Measurements from ENCODE around the gene STT3B. TPM values are rescaled to one million over a fixed set of nuclear protein-coding genes. Genes with fewer than 3 reads are reported as not detected.

The STT3B gene
- total and polyA plus RNA-seq, 2 donors (not counting 1 experiment from before 2014, with no cell fraction given) = 145 to 259 TPM

- Histone ChIP-seq H3K4me2 (ENCODE audit: extremely low read depth, insufficient read depth, low read length) (no peak overlapping the region), H3K9ac (ENCODE audit: insufficient read depth, low read length) (no peak overlapping the region), H2AFZ (ENCODE audit: low read length) (no peak overlapping the region), H3K79me2 (ENCODE audit: control insufficient read depth, insufficient read depth, low read length) (no peaks in the 10 kb centered on the region), H3K36me3 (ENCODE audit: control insufficient read depth, insufficient read depth, low read length) (no peaks in the 10 kb centered on the region), H4K20me1 (ENCODE audit: control insufficient read depth, extremely low read depth, insufficient read depth, low read length) (no peaks in the 10 kb centered on the region), H3K4me1 (ENCODE audit: control insufficient read depth, extremely low read depth, insufficient read depth, low read length) (no peaks in the 10 kb centered on the region), H3K9me3 (ENCODE audit: control insufficient read depth, insufficient read depth, low read depth, low read length) (no peaks in the 10 kb centered on the region), H3K4me3 (replicated peaks in 1 of 4; ENCODE audit: control extremely low read depth in 1 of 4, insufficient read depth in 1 of 4, low read depth in 3 of 4, low read length in 4 of 4) (no peak overlapping the region), H3K27me3 (ENCODE audit: control insufficient read depth, insufficient read depth, low read length) (peaks cover 4% of the 10 kb centered on the region), H3K27ac (ENCODE audit: insufficient read depth, low read length) (no peak overlapping the region)
- no peak for TF ChIP-seq CTCF (conservative IDR thresholded peaks at IDR 0.05 in 1 of 2, IDR thresholded peaks at IDR 0.05 in 1 of 2; ENCODE audit: low read depth in 1 of 2, low read length in 2 of 2)
- no peak for TF ChIP-seq EZH2 (IDR thresholded peaks at IDR 0.05; ENCODE audit: low read length, missing control alignments)
- no peak for DNase-seq (ENCODE audit: low read depth in 2 of 2)
Measured at GRCh38 chr3:31508452-31509146, 24.1 kb upstream of the STT3B start.

GRCh38 chr3:31509147-31509728 lies 23.5 kb upstream of the STT3B start:
- no peak for DNase-seq (ENCODE audit: low read depth in 2 of 2)
- H3K36me3 ChIP-seq (ENCODE audit: control insufficient read depth, insufficient read depth, low read length) = no peaks in the 10 kb centered on the region
- H2AFZ ChIP-seq (ENCODE audit: low read length) = no peak overlapping the region
- no peak overlapping the region for H3K4me2 ChIP-seq (ENCODE audit: extremely low read depth, insufficient read depth, low read length)
- H4K20me1 ChIP-seq (ENCODE audit: control insufficient read depth, extremely low read depth, insufficient read depth, low read length) = no peaks in the 10 kb centered on the region
- TF ChIP-seq CTCF (conservative IDR thresholded peaks at IDR 0.05 in 1 of 2, IDR thresholded peaks at IDR 0.05 in 1 of 2; ENCODE audit: low read depth in 1 of 2, low read length in 2 of 2) (no peak), EZH2 (IDR thresholded peaks at IDR 0.05; ENCODE audit: low read length, missing control alignments) (no peak)
- H3K4me3 ChIP-seq (replicated peaks in 1 of 4; ENCODE audit: control extremely low read depth in 1 of 4, insufficient read depth in 1 of 4, low read depth in 3 of 4, low read length in 4 of 4) = no peak overlapping the region
- no peaks in the 10 kb centered on the region for H3K79me2 ChIP-seq (ENCODE audit: control insufficient read depth, insufficient read depth, low read length)
- no peak overlapping the region for H3K27ac ChIP-seq (ENCODE audit: insufficient read depth, low read length)
- no peaks in the 10 kb centered on the region for H3K9me3 ChIP-seq (ENCODE audit: control insufficient read depth, insufficient read depth, low read depth, low read length)
- H3K27me3 ChIP-seq (ENCODE audit: control insufficient read depth, insufficient read depth, low read length) = peaks cover 4% of the 10 kb centered on the region
- no peak overlapping the region for H3K9ac ChIP-seq (ENCODE audit: insufficient read depth, low read length)
- H3K4me1 ChIP-seq (ENCODE audit: control insufficient read depth, extremely low read depth, insufficient read depth, low read length) = no peaks in the 10 kb centered on the region

- Histone ChIP-seq H4K20me1 (ENCODE audit: control insufficient read depth, extremely low read depth, insufficient read depth, low read length) (no peaks in the 10 kb centered on the region), H3K4me1 (ENCODE audit: control insufficient read depth, extremely low read depth, insufficient read depth, low read length) (no peaks in the 10 kb centered on the region), H3K27me3 (ENCODE audit: control insufficient read depth, insufficient read depth, low read length) (peaks cover 2% of the 10 kb centered on the region), H3K79me2 (ENCODE audit: control insufficient read depth, insufficient read depth, low read length) (no peaks in the 10 kb centered on the region), H3K27ac (ENCODE audit: insufficient read depth, low read length) (no peak overlapping the region), H3K36me3 (ENCODE audit: control insufficient read depth, insufficient read depth, low read length) (no peaks in the 10 kb centered on the region), H2AFZ (ENCODE audit: low read length) (no peak overlapping the region), H3K9ac (ENCODE audit: insufficient read depth, low read length) (no peak overlapping the region), H3K9me3 (ENCODE audit: control insufficient read depth, insufficient read depth, low read depth, low read length) (no peaks in the 10 kb centered on the region), H3K4me3 (replicated peaks in 1 of 4; ENCODE audit: control extremely low read depth in 1 of 4, insufficient read depth in 1 of 4, low read depth in 3 of 4, low read length in 4 of 4) (no peak overlapping the region), H3K4me2 (ENCODE audit: extremely low read depth, insufficient read depth, low read length) (no peak overlapping the region)
- no peak for TF ChIP-seq CTCF (conservative IDR thresholded peaks at IDR 0.05 in 1 of 2, IDR thresholded peaks at IDR 0.05 in 1 of 2; ENCODE audit: low read depth in 1 of 2, low read length in 2 of 2)
- TF ChIP-seq EZH2 (IDR thresholded peaks at IDR 0.05; ENCODE audit: low read length, missing control alignments) = no peak
- DNase-seq (ENCODE audit: low read depth in 2 of 2) = no peak
Measured at GRCh38 chr3:31514570-31514969, 18.2 kb upstream of the STT3B start.
